GM18861 (cell line): ENCODE data around the gene TBC1D19.
"Not testable (repeated sequence)": the region's sequence is repeated elsewhere in the genome, so short reads cannot be mapped to it uniquely, and the experiment has no call there.

Experiments
- ATAC-seq: cut with Tn5 transposase; IDR thresholded peaks from one replicate; pipeline ENCODE4 v1.9.1; 2021; ENCODE audit not compliant: unreplicated experiment

The TBC1D19 gene

GRCh38 chr4:26679040-26679695, 95.3 kb downstream of the TBC1D19 start:
- not testable (repeated sequence) for ATAC-seq

GRCh38 chr4:26682436-26682835, 98.6 kb downstream of the TBC1D19 start:
- no peak for ATAC-seq

GRCh38 chr4:26685250-26685649, 101.4 kb downstream of the TBC1D19 start:
- ATAC-seq, result no peak

GRCh38 chr4:26687728-26688127, 103.8 kb downstream of the TBC1D19 start:
- ATAC-seq, result no peak

- no peak for ATAC-seq
Measured at GRCh38 chr4:26690506-26690905, 106.6 kb downstream of the TBC1D19 start.

GRCh38 chr4:26692014-26692726, 108.3 kb downstream of the TBC1D19 start:
- ATAC-seq, result no peak

- ATAC-seq, result not testable (repeated sequence)
Measured at GRCh38 chr4:26694131-26694530, 110.2 kb downstream of the TBC1D19 start.

- ATAC-seq, result no peak
Measured at GRCh38 chr4:26700110-26700509, 116.2 kb downstream of the TBC1D19 start.

- no peak for ATAC-seq
Measured at GRCh38 chr4:26701095-26701494, 117.2 kb downstream of the TBC1D19 start.

GRCh38 chr4:26701786-26702227, 117.9 kb downstream of the TBC1D19 start:
- ATAC-seq, result no peak

GRCh38 chr4:26707342-26707741, 123.5 kb downstream of the TBC1D19 start:
- ATAC-seq, result no peak

GRCh38 chr4:26709246-26709645, 125.4 kb downstream of the TBC1D19 start:
- no peak for ATAC-seq

GRCh38 chr4:26713563-26714151, 129.8 kb downstream of the TBC1D19 start:
- ATAC-seq, result no peak

GRCh38 chr4:26715636-26716242, 131.9 kb downstream of the TBC1D19 start:
- ATAC-seq, result no peak

- no peak for ATAC-seq
Measured at GRCh38 chr4:26717332-26717731, 133.4 kb downstream of the TBC1D19 start.

- no peak for ATAC-seq
Measured at GRCh38 chr4:26719954-26720552, 136.2 kb downstream of the TBC1D19 start.

GRCh38 chr4:26721685-26722084, 137.8 kb downstream of the TBC1D19 start:
- ATAC-seq, result no peak

- peak; percentile 95 for ATAC-seq
Measured at GRCh38 chr4:26723216-26723615, 139.3 kb downstream of the TBC1D19 start.

- ATAC-seq, result no peak
Measured at GRCh38 chr4:26724534-26724933, 140.7 kb downstream of the TBC1D19 start.

GRCh38 chr4:26726655-26727387, 142.9 kb downstream of the TBC1D19 start:
- no peak for ATAC-seq

- ATAC-seq, result no peak
Measured at GRCh38 chr4:26727844-26728243, 144.0 kb downstream of the TBC1D19 start.
